ENCODE measurements around the gene NGLY1.
A peak's percentile ranks its signal among the peaks of the same experiment; 100 is the strongest.

The NGLY1 gene

GRCh38 chr3:25789596-25790556 lies 6.6 kb upstream of the NGLY1 start, which contains the start of gene OXSM:
TSS of gene OXSM (plus strand) at chr3:25790090. CDS start at chr3:25791021, 931 bp downstream.
- Mint-ChIP-seq H3K4me3 (peak within 1 kb of the TSS; percentile 96), H3K9me3 (no peaks in the 10 kb centered on the region), H3K4me1 (peaks cover 49% of the 10 kb centered on the region), H3K27me3 (no peaks in the 10 kb centered on the region), H3K36me3 (peaks cover 2% of the 10 kb centered on the region), H3K27ac (peak within 1 kb of the TSS; percentile 95)

- peaks cover 54% of the 10 kb centered on the region for H3K4me1 Mint-ChIP-seq
- no peaks in the 10 kb centered on the region for H3K36me3 Mint-ChIP-seq
- peak overlapping the region; percentile 96 for H3K4me3 Mint-ChIP-seq
- peak overlapping the region; percentile 95 for H3K27ac Mint-ChIP-seq
- no peaks in the 10 kb centered on the region for H3K9me3 Mint-ChIP-seq
- H3K27me3 Mint-ChIP-seq, result no peaks in the 10 kb centered on the region
These were observed 6.0 kb upstream of the NGLY1 start for GRCh38 chr3:25789209-25789595.

GRCh38 chr3:25787689-25788088 lies 4.4 kb upstream of the NGLY1 start:
- no peaks in the 10 kb centered on the region for H3K36me3 Mint-ChIP-seq
- H3K4me1 Mint-ChIP-seq, result peaks cover 51% of the 10 kb centered on the region
- no peaks in the 10 kb centered on the region for H3K27me3 Mint-ChIP-seq
- no peaks in the 10 kb centered on the region for H3K9me3 Mint-ChIP-seq
- no peak overlapping the region for H3K27ac Mint-ChIP-seq
- H3K4me3 Mint-ChIP-seq, result no peak overlapping the region

GRCh38 chr3:25785826-25786225 lies 2.6 kb upstream of the NGLY1 start:
- peaks cover 49% of the 10 kb centered on the region for H3K4me1 Mint-ChIP-seq
- H3K9me3 Mint-ChIP-seq, result no peaks in the 10 kb centered on the region
- H3K27me3 Mint-ChIP-seq, result no peaks in the 10 kb centered on the region
- H3K36me3 Mint-ChIP-seq, result peaks cover 2% of the 10 kb centered on the region
- no peak overlapping the region for H3K27ac Mint-ChIP-seq
- H3K4me3 Mint-ChIP-seq, result no peak overlapping the region

- Mint-ChIP-seq H3K4me1 (peaks cover 52% of the 10 kb centered on the region), H3K27me3 (no peaks in the 10 kb centered on the region), H3K9me3 (no peaks in the 10 kb centered on the region), H3K27ac (no peak overlapping the region), H3K4me3 (peak overlapping the region; percentile 82), H3K36me3 (peaks cover 2% of the 10 kb centered on the region)
These were observed 1.7 kb upstream of the NGLY1 start for GRCh38 chr3:25784971-25785370.

GRCh38 chr3:25783661-25784512 lies 644 bp upstream of the NGLY1 start:
- H3K9me3 Mint-ChIP-seq, result no peaks in the 10 kb centered on the region
- peaks cover 52% of the 10 kb centered on the region for H3K4me1 Mint-ChIP-seq

GRCh38 chr3:25782636-25782937 lies 656 bp downstream of the NGLY1 start:
- Mint-ChIP-seq H3K4me1 (peaks cover 48% of the 10 kb centered on the region), H3K27me3 (no peaks in the 10 kb centered on the region), H3K9me3 (no peaks in the 10 kb centered on the region), H3K27ac (peak overlapping the region; percentile 79), H3K36me3 (peaks cover 7% of the 10 kb centered on the region), H3K4me3 (peak overlapping the region; percentile 92)

More at GRCh38 chr3:25783661-25784512, 644 bp upstream of the NGLY1 start:
- peak overlapping the region; percentile 59 for H3K27ac Mint-ChIP-seq
- H3K36me3 Mint-ChIP-seq, result peaks cover 2% of the 10 kb centered on the region
- no peaks in the 10 kb centered on the region for H3K27me3 Mint-ChIP-seq
- peak overlapping the region; percentile 82 for H3K4me3 Mint-ChIP-seq

GRCh38 chr3:25781758-25782594 lies 1.3 kb downstream of the NGLY1 start:
- H3K27me3 Mint-ChIP-seq, result no peaks in the 10 kb centered on the region
- peaks cover 11% of the 10 kb centered on the region for H3K36me3 Mint-ChIP-seq
- H3K27ac Mint-ChIP-seq, result peak overlapping the region; percentile 79
- no peaks in the 10 kb centered on the region for H3K9me3 Mint-ChIP-seq
- H3K4me3 Mint-ChIP-seq, result peak overlapping the region; percentile 92
- H3K4me1 Mint-ChIP-seq, result peaks cover 51% of the 10 kb centered on the region

- Mint-ChIP-seq H3K27ac (no peak overlapping the region), H3K4me1 (peaks cover 56% of the 10 kb centered on the region)
These were observed 2.0 kb downstream of the NGLY1 start for GRCh38 chr3:25781145-25781757.

GRCh38 chr3:25780618-25781017 lies 2.6 kb downstream of the NGLY1 start:
- H3K4me1 Mint-ChIP-seq, result peaks cover 52% of the 10 kb centered on the region
- no peak overlapping the region for H3K4me3 Mint-ChIP-seq
- H3K27ac Mint-ChIP-seq, result no peak overlapping the region
- H3K36me3 Mint-ChIP-seq, result peaks cover 17% of the 10 kb centered on the region
- H3K27me3 Mint-ChIP-seq, result no peaks in the 10 kb centered on the region
- no peaks in the 10 kb centered on the region for H3K9me3 Mint-ChIP-seq

More at GRCh38 chr3:25781145-25781757, 2.0 kb downstream of the NGLY1 start:
- Mint-ChIP-seq H3K9me3 (no peaks in the 10 kb centered on the region), H3K27me3 (no peaks in the 10 kb centered on the region), H3K36me3 (peaks cover 17% of the 10 kb centered on the region), H3K4me3 (peak overlapping the region; percentile 92)

- Mint-ChIP-seq H3K27me3 (no peaks in the 10 kb centered on the region), H3K27ac (no peak overlapping the region), H3K4me3 (no peak overlapping the region), H3K36me3 (peaks cover 45% of the 10 kb centered on the region), H3K9me3 (peaks cover 8% of the 10 kb centered on the region), H3K4me1 (peaks cover 54% of the 10 kb centered on the region)
These were observed 7.3 kb downstream of the NGLY1 start for GRCh38 chr3:25775936-25776335.

GRCh38 chr3:25768851-25769250 lies 14.4 kb downstream of the NGLY1 start:
- H3K9me3 Mint-ChIP-seq, result peaks cover 2% of the 10 kb centered on the region
- H3K4me1 Mint-ChIP-seq, result peaks cover 34% of the 10 kb centered on the region
- H3K36me3 Mint-ChIP-seq, result peaks cover 27% of the 10 kb centered on the region
- no peak overlapping the region for H3K4me3 Mint-ChIP-seq
- no peaks in the 10 kb centered on the region for H3K27me3 Mint-ChIP-seq
- H3K27ac Mint-ChIP-seq, result no peak overlapping the region

- peaks cover 29% of the 10 kb centered on the region for H3K36me3 Mint-ChIP-seq
- no peaks in the 10 kb centered on the region for H3K27me3 Mint-ChIP-seq
- H3K27ac Mint-ChIP-seq, result no peak overlapping the region
- H3K9me3 Mint-ChIP-seq, result no peaks in the 10 kb centered on the region
- peaks cover 28% of the 10 kb centered on the region for H3K4me1 Mint-ChIP-seq
- no peak overlapping the region for H3K4me3 Mint-ChIP-seq
These were observed 31.5 kb downstream of the NGLY1 start for GRCh38 chr3:25751725-25752124.

GRCh38 chr3:25751048-25751447 lies 32.2 kb downstream of the NGLY1 start:
- no peaks in the 10 kb centered on the region for H3K27me3 Mint-ChIP-seq
- peaks cover 33% of the 10 kb centered on the region for H3K36me3 Mint-ChIP-seq
- no peaks in the 10 kb centered on the region for H3K9me3 Mint-ChIP-seq
- no peak overlapping the region for H3K27ac Mint-ChIP-seq
- H3K4me3 Mint-ChIP-seq, result no peak overlapping the region
- H3K4me1 Mint-ChIP-seq, result peaks cover 22% of the 10 kb centered on the region
